T-helper 1 cell treated with Interleukin-12 subunit alpha and Interleukin-12 subunit beta and Interleukin-4 antibody, amounts not matched to agents 30 μg/mL and 1 μg/mL, for 36 hours (primary cell): ENCODE data around the gene AP3B2.
A peak's percentile ranks its signal among the peaks of the same experiment; 100 is the strongest.

Source experiments
- H3K27ac Mint-ChIP-seq: one replicate; pipeline ENCODE4 v1.8.0; 2021; ENCODE audit warnings: mild to moderate bottlenecking, mixed read lengths
- H3K27me3 Mint-ChIP-seq: one replicate; pipeline ENCODE4 v1.8.0; 2021; ENCODE audit warnings: low read depth, mixed read lengths
- H3K36me3 Mint-ChIP-seq: one replicate; pipeline ENCODE4 v1.8.0; 2021; ENCODE audit warnings: low read depth, mixed read lengths
- H3K4me1 Mint-ChIP-seq: one replicate; pipeline ENCODE4 v1.8.0; 2021; ENCODE audit warnings: low read depth, mixed read lengths
- H3K4me3 Mint-ChIP-seq: one replicate; pipeline ENCODE4 v1.8.0; 2021; ENCODE audit warnings: mild to moderate bottlenecking, moderate library complexity, mixed read lengths
- H3K9me3 Mint-ChIP-seq: one replicate; pipeline ENCODE4 v1.8.0; 2021; ENCODE audit warnings: mixed read lengths

Gene AP3B2, protein sequence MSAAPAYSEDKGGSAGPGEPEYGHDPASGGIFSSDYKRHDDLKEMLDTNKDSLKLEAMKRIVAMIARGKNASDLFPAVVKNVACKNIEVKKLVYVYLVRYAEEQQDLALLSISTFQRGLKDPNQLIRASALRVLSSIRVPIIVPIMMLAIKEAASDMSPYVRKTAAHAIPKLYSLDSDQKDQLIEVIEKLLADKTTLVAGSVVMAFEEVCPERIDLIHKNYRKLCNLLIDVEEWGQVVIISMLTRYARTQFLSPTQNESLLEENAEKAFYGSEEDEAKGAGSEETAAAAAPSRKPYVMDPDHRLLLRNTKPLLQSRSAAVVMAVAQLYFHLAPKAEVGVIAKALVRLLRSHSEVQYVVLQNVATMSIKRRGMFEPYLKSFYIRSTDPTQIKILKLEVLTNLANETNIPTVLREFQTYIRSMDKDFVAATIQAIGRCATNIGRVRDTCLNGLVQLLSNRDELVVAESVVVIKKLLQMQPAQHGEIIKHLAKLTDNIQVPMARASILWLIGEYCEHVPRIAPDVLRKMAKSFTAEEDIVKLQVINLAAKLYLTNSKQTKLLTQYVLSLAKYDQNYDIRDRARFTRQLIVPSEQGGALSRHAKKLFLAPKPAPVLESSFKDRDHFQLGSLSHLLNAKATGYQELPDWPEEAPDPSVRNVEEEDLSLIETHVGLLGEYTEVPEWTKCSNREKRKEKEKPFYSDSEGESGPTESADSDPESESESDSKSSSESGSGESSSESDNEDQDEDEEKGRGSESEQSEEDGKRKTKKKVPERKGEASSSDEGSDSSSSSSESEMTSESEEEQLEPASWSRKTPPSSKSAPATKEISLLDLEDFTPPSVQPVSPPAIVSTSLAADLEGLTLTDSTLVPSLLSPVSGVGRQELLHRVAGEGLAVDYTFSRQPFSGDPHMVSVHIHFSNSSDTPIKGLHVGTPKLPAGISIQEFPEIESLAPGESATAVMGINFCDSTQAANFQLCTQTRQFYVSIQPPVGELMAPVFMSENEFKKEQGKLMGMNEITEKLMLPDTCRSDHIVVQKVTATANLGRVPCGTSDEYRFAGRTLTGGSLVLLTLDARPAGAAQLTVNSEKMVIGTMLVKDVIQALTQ

DNA sequence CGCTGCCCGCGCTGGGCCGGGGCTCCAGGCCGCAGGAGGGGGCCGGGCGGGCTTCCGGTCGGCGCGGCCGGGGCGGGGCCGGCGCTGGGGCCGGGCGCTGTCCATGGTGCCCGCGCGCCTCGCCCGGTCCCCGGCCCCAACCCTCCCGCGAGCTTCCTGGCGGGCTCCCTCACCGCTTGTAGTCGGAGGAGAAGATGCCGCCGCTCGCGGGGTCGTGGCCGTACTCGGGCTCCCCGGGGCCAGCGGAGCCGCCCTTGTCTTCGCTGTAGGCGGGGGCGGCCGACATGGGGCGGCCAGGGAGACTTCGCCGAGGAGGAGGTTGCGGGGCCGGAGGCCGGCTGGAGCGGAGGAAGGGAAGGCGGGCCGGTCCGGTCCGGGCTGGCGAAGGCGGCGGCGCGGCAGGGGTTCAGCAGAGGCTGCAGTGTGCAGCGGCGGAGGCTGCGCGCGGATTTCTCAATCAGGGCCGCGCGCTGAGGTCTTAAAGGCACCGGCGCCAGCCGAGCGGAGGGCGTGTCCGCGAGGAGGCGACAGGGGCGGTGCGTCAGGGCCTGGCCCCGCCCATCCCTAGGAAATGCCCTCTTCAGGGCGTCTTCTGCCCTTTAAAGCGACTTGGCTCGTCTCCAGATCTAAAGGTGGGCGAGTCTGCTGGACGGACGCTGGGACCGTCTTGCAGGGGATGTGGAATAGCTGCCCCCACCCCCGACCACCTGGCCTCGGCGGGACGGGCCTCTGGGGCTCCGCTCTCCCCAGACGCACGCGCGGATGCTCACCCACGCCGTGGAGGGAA lies at the start of gene AP3B2:
Gene AP3B2 (minus strand): TSS at position 455 of the 787 bp plus-strand sequence. CDS start 169 bp downstream, at position 286.
- Mint-ChIP-seq H3K4me3 (peak within 1 kb of the TSS; percentile 49), H3K27ac (no peak within 1 kb of the TSS), H3K4me1 (no peaks in the 10 kb centered on the region), H3K27me3 (no peaks in the 10 kb centered on the region), H3K9me3 (no peaks in the 10 kb centered on the region), H3K36me3 (no peaks in the 10 kb centered on the region)

DNA sequence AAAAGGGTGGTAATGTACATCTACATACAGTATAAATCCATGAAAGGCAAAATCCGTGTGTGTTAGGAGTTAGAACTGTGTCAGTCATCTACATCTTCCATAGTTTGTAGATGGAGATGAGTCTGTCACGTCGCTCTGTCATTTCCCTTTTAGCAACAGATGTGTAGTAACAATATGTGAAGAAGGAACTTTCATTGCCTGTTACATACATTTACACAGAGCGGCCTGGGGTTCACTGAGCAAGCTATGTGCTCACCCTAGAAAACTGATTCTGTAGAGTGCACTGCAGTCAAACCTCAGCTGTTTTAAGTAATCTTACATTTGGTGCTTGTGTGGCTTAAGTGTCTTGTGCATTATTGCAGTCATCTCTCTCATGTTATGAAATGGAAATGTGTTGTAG lies 41.6 kb upstream of the AP3B2 start:
- no peaks in the 10 kb centered on the region for H3K27me3 Mint-ChIP-seq
- peak overlapping the region; percentile 99 for H3K4me3 Mint-ChIP-seq
- H3K27ac Mint-ChIP-seq, result peak overlapping the region; percentile 90
- no peaks in the 10 kb centered on the region for H3K9me3 Mint-ChIP-seq
- H3K4me1 Mint-ChIP-seq, result peaks cover 34% of the 10 kb centered on the region
- peaks cover 33% of the 10 kb centered on the region for H3K36me3 Mint-ChIP-seq

DNA sequence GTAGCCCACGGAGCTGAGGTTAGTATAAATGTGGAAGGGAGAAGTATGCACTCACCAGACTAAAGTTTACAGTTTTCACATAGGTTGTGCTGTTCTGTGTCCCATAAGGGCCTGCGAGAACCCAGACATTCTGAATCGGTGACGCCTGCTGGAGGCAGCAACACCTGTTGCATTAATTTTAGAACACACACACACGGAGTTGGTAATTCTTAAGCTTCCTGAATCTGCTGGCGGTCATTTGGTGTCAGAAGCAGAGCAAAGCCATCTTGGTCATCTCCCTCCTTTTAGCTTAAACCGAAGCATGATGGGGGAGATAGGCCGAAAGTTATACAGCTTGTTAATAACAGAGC lies 41.1 kb upstream of the AP3B2 start:
- Mint-ChIP-seq H3K27me3 (no peaks in the 10 kb centered on the region), H3K27ac (peak overlapping the region; percentile 90), H3K36me3 (peaks cover 28% of the 10 kb centered on the region), H3K9me3 (no peaks in the 10 kb centered on the region), H3K4me1 (peaks cover 29% of the 10 kb centered on the region), H3K4me3 (peak overlapping the region; percentile 99)

DNA sequence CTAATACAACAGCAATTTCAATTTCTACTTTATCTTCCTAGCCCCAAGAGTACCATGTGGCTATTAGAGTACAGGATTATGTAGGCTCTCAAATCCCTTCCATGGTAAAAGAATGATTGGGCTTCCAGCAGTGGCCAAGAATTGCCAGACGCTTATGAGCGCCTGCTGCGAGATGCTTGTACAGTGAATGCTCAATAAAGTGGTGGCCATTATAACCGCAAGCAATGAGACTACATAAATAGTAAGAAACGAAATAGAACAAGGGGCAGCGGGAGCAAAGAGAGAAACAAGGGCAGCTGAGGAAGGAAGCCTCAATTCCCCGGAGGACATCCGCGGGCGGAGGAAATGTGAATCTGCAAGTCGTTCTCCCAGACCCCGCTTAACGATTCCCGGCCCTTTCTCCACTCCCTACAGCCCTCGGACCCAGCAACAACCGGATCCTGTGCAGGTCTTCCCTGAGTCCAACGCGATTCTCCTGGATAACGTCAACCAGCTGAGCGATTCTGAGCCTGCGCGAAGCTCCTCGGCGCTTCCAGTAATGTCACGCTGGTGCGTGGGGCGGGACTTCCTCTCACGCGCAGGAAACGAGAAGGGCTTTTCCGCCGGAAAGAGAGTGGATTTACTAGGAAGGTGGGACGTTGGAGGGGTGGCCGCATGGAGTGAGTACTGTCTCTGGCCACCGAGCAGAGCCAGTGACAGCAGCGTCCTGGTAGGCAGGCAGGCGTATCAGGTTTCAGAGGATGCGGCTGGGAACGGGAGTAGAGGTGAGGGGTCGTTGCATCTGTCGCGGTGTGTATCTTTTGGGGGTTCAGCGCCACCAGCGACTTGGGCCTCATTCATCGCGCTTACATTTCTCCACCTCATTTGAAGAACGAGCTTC lies 40.5 kb upstream of the AP3B2 start:
- no peaks in the 10 kb centered on the region for H3K27me3 Mint-ChIP-seq
- H3K4me1 Mint-ChIP-seq, result peaks cover 27% of the 10 kb centered on the region

DNA sequence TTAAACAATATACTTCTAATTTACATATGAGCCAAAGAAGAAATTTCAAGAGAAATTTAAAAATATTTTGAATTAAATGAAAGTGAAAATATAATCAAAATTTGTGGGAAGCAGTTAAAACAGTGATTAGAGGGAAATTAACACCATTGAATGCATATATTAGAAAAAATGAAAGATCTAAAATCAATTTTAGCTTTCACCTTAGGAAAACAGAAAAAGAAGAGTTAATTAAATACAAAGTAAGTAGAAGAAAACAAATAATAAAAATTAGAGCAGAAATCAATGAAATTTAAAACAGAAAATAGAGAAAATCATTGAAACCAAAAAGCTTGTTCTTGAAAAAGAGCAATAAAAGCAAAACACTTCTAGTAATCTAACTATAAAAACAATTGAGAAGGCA lies 38.6 kb upstream of the AP3B2 start:
- H3K9me3 Mint-ChIP-seq, result no peaks in the 10 kb centered on the region
- peaks cover 15% of the 10 kb centered on the region for H3K36me3 Mint-ChIP-seq
- H3K4me3 Mint-ChIP-seq, result peak overlapping the region; percentile 31
- H3K27ac Mint-ChIP-seq, result no peak overlapping the region
- no peaks in the 10 kb centered on the region for H3K27me3 Mint-ChIP-seq
- peaks cover 21% of the 10 kb centered on the region for H3K4me1 Mint-ChIP-seq

More for the DNA sequence above, 40.5 kb upstream of the AP3B2 start:
- Mint-ChIP-seq H3K4me3 (peak overlapping the region; percentile 99), H3K36me3 (peaks cover 24% of the 10 kb centered on the region), H3K9me3 (no peaks in the 10 kb centered on the region), H3K27ac (peak overlapping the region; percentile 90)

DNA sequence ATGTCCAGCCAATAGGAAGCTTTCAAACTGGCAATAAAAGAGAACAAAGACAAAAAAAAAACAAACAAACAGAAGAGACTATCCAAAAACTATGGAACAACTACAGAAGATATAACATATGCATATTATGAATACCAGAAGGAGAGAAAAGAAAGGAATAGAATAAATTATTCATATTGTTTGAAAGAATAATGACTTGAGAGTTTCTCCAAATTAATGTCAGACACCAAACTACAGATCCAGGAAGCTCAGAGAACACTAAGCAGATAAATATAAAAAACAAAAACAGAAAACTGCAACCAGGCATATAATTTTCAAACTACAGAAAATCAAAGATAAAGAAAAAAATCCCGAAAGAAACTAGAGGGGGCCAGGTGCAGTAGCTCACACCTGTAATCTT lies 34.1 kb upstream of the AP3B2 start:
- no peaks in the 10 kb centered on the region for H3K27me3 Mint-ChIP-seq
- no peaks in the 10 kb centered on the region for H3K36me3 Mint-ChIP-seq

DNA sequence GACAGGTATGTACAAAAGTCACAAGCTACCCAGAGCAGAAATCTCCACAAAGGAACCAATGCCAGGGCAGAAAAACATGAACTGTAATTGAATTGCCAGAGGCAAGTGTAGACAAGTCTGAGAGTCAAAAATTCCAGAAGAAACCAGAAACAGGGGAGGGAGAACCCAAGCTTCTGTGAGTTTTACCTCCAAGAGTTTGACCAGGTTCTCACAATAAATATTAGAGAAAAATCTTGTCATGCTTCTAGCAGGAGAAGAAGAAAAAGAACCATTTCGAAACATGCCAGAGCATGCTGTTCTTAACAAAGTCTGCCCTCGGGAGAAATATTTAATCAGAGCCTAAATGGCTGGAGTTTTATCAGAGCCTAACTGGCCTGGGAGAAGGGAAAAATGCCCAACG lies 32.5 kb upstream of the AP3B2 start:
- Mint-ChIP-seq H3K27me3 (no peaks in the 10 kb centered on the region), H3K4me3 (no peak overlapping the region), H3K27ac (no peak overlapping the region), H3K36me3 (no peaks in the 10 kb centered on the region), H3K4me1 (no peaks in the 10 kb centered on the region), H3K9me3 (no peaks in the 10 kb centered on the region)

More for the DNA sequence above, 34.1 kb upstream of the AP3B2 start:
- no peaks in the 10 kb centered on the region for H3K9me3 Mint-ChIP-seq
- no peak overlapping the region for H3K4me3 Mint-ChIP-seq
- H3K4me1 Mint-ChIP-seq, result no peaks in the 10 kb centered on the region
- no peak overlapping the region for H3K27ac Mint-ChIP-seq

DNA sequence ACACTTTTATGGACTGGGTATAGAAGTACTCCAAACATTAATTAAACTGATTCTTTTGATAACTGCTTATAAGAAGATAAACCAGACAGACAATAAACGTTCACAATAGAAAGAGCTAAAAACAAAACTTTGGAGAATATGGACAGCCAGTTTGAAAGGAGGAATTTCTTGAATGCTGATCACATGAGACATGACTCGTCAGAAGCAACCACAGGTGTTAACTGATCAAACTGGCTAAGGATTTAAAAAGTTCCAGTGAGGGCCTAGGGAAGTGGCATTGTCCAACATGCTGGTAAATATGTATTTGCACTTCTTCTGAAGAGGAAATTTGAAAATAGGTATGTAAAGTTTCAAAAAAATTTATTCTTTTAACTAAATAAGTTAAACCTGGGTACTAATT lies 29.4 kb upstream of the AP3B2 start:
- Mint-ChIP-seq H3K36me3 (peaks cover 2% of the 10 kb centered on the region), H3K27ac (no peak overlapping the region), H3K27me3 (no peaks in the 10 kb centered on the region)

DNA sequence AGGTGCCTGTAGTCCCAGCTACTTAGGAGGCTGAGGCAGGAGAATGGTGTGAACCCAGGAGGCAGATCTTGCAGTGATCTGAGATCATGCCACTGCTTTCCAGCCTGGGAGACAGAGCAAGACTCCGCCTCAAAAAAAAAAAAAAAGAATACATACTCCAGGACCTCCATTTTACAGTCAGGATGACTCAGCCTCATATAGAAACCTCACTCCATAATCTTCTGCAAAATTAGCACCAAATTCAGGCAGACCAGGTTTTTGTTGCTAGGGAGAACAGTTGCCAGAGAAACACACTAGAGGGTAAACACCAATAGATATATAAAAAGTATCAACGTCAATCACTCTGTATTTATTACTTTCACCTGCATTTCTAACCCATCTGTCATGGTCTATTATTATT lies 28.3 kb upstream of the AP3B2 start:
- no peaks in the 10 kb centered on the region for H3K9me3 Mint-ChIP-seq
- H3K27me3 Mint-ChIP-seq, result no peaks in the 10 kb centered on the region
- H3K4me1 Mint-ChIP-seq, result no peaks in the 10 kb centered on the region
- H3K36me3 Mint-ChIP-seq, result peaks cover 2% of the 10 kb centered on the region
- no peak overlapping the region for H3K4me3 Mint-ChIP-seq
- no peak overlapping the region for H3K27ac Mint-ChIP-seq

More for the DNA sequence above, 29.4 kb upstream of the AP3B2 start:
- H3K9me3 Mint-ChIP-seq, result no peaks in the 10 kb centered on the region
- no peak overlapping the region for H3K4me3 Mint-ChIP-seq
- H3K4me1 Mint-ChIP-seq, result no peaks in the 10 kb centered on the region

DNA sequence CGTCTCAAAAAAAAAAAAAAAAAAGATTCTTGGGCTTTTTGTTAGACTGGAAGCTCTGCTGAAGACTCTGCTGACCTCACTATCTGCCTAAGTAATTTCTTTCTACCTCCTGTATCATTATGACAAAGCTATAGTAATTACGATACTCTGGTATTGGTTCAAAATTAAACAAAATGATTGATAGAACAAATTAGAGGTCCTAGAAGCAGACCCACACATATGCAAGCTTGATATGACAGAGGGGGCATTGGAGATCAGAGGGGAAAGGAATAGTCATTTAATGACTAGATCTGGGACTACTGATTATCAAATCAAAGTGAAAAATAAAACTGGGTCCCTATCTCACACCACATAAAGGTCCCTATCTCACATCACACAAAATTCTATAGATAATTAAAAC lies 21.9 kb upstream of the AP3B2 start:
- Mint-ChIP-seq H3K27ac (no peak overlapping the region), H3K9me3 (no peaks in the 10 kb centered on the region), H3K4me1 (no peaks in the 10 kb centered on the region), H3K36me3 (peaks cover 2% of the 10 kb centered on the region), H3K4me3 (no peak overlapping the region), H3K27me3 (no peaks in the 10 kb centered on the region)

DNA sequence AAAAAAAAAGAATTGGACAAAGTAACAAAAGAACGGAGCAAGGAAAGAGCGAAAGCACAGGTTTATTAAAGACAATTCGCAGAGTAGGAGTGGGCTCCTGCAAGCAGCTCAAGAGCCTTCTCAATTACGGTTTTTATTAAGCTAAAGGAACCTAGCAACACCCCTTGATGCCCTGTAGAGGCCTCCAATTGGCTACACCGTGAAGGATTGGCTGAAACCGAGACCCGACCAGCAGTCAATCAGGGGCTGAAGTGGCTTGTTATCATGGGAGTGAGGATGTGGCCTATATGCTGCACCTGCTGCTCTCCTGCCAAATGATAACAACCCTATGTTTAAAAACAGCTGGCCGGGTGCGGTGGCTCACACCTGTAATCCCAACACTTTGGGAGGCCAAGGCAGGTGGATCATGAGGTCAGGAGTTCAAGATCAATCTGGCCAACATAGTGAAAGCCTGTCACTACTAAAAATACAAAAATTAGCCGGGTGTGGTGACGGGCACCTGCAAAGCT lies 20.4 kb upstream of the AP3B2 start:
- H3K9me3 Mint-ChIP-seq, result no peaks in the 10 kb centered on the region
- H3K4me1 Mint-ChIP-seq, result no peaks in the 10 kb centered on the region
- H3K4me3 Mint-ChIP-seq, result no peak overlapping the region
- H3K27ac Mint-ChIP-seq, result no peak overlapping the region
- no peaks in the 10 kb centered on the region for H3K36me3 Mint-ChIP-seq
- no peaks in the 10 kb centered on the region for H3K27me3 Mint-ChIP-seq

DNA sequence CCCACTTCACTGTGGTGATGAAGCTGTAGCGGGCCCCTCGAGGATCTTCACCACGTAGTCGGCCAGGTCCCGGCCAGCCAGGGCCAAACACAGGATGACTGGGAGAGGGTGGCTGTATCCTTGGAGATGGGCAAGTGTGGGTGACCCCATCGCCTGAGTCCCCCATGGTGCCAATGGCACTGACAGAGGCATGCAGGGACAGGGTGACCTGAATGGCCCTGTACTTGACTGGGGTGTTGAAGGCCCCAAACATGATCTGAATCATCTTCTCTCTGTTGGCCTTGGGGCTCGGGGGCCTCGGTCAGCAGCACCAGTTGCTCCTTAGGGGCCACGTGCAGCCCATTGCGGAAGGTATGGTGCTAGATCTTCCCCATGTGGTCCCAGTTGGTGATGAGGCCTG lies 17.1 kb upstream of the AP3B2 start:
- H3K27me3 Mint-ChIP-seq, result no peaks in the 10 kb centered on the region
- H3K4me3 Mint-ChIP-seq, result no peak overlapping the region

DNA sequence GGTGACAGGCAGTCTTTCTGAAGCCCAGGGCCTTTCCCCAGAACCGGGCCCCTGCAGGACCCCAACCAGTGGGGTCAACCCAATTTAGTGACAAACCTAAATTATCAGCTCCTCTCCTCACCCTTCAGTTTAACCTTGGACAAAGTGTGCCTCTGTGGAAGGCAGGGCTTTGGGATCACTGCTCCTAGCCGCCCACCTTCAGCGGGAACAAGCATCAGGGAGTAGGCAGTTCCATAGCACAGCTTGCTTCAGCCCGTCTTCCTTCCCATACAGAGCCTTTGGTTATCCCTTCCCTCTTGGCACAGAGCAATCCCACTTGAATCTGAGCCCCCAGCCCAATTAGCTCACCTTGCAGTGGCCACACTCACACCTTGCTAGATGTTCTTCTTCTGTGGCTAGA lies 5.3 kb upstream of the AP3B2 start:
- no peaks in the 10 kb centered on the region for H3K36me3 Mint-ChIP-seq
- H3K27me3 Mint-ChIP-seq, result peaks cover 6% of the 10 kb centered on the region
- no peak overlapping the region for H3K4me3 Mint-ChIP-seq
- peaks cover 4% of the 10 kb centered on the region for H3K9me3 Mint-ChIP-seq
- H3K27ac Mint-ChIP-seq, result no peak overlapping the region
- H3K4me1 Mint-ChIP-seq, result no peaks in the 10 kb centered on the region

More for the DNA sequence above, 17.1 kb upstream of the AP3B2 start:
- H3K27ac Mint-ChIP-seq, result no peak overlapping the region
- no peaks in the 10 kb centered on the region for H3K36me3 Mint-ChIP-seq
- H3K9me3 Mint-ChIP-seq, result no peaks in the 10 kb centered on the region
- H3K4me1 Mint-ChIP-seq, result no peaks in the 10 kb centered on the region
